22Rv1 (cell line): ENCODE data around the gene BICC1.

ENCODE experiments used
- ZFX ChIP-seq: fragments of 450-650 bp; IDR thresholded peaks from 2 replicates; pipeline ENCODE4 v1.6.1; 2017; ENCODE audit warnings: antibody characterized with exemption, borderline replicate concordance
- TF ChIP-seq, protein P1 (sequence below): fragments of 450-650 bp; IDR thresholded peaks from 2 replicates; pipeline ENCODE4 v1.5.1; 2017; ENCODE audit warnings: mild to moderate bottlenecking

DNA sequence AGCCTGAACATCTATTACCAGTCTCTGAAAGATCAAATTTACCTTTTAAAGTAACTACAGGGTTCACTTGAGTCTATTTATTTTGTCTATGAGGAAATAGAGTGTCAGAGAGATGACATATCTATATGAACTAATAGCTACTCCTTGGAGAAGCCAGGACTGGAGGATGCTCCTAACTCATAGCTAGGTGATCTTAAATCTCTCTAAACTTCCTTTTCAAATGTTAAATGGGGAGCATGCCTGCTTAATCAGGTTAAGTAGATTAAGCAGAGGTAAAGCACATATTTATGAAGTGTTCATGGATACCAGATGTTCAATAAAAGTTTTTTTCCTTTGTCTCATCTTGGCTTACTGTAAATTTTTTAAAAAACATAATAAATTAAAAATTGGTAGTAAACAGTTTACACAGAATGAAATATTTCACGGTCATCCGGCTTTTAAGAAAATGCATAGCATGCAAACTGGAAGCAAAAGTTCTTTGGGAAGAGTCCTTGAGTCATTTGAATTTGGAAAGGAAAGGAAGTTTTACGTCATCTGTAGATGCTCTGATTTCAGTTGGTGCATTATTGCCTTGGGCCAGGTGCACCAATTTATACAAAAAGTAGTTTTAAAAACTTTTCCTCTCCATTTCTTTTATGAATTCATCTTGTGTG is 155.1 kb downstream of the BICC1 start:
- TF ChIP-seq, protein P1, sequence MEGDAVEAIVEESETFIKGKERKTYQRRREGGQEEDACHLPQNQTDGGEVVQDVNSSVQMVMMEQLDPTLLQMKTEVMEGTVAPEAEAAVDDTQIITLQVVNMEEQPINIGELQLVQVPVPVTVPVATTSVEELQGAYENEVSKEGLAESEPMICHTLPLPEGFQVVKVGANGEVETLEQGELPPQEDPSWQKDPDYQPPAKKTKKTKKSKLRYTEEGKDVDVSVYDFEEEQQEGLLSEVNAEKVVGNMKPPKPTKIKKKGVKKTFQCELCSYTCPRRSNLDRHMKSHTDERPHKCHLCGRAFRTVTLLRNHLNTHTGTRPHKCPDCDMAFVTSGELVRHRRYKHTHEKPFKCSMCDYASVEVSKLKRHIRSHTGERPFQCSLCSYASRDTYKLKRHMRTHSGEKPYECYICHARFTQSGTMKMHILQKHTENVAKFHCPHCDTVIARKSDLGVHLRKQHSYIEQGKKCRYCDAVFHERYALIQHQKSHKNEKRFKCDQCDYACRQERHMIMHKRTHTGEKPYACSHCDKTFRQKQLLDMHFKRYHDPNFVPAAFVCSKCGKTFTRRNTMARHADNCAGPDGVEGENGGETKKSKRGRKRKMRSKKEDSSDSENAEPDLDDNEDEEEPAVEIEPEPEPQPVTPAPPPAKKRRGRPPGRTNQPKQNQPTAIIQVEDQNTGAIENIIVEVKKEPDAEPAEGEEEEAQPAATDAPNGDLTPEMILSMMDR = no peak
- TF ChIP-seq ZFX = no peak
